ENCODE results near the gene CPSF4. TPM values are rescaled to one million over a fixed set of nuclear protein-coding genes. Genes with fewer than 3 reads are reported as not detected.

CPSF4 gene
- total RNA-seq, 2 experiments from 2014 or later: 84.4 to 88.6 TPM

DNA sequence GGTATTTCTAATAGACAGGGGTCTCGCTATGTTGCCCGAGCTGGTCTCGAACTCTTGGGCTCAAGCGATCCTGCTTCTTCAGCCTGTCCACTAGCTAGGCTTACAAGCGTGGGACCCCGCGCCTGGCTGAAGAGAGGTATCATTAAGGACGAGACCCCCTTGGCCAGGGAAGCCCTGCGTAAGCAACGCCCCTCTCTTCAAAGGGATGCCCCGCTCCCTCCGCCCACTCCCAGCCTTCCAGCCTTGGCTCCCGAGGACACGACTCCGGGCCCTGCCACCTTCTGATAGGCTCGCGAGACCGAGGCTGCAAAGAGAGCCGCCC is 65.5 kb downstream of the CPSF4 start:
- H3K9me3 ChIP-seq (ENCODE audit: low read length): peaks cover 6% of the 10 kb centered on the region; the same call in 1 of the 2 replicates
- H4K20me1 ChIP-seq (ENCODE audit: insufficient read depth, low read length): peaks cover 4% of the 10 kb centered on the region; the same call in 1 of the 2 replicates
- intact Hi-C loops (cut with micrococcal nuclease; ENCODE audit: unreplicated experiment): loop anchor here (2.0 kb wide), 1 partner anchor 55 kb away; the partner anchor contains the start of gene ZNF655
- H3K4me3 ChIP-seq (ENCODE audit: low read depth, low read length, poor library complexity, severe bottlenecking): peak overlapping the region; percentile 92
- ChIA-PET POLR2A (interaction anchor here (0.5 to 2.8 kb wide), 10 partner anchors 12 to 1239 kb away, joined by 3 to 20 read pairs (median 4); partner anchors contain the start of genes CPSF4, PTCD1, TRIM4 and ZNF655), CTCF (ENCODE audit: unreplicated experiment) (interaction anchor here (1.4 kb wide), 1 partner anchor 14 kb away, joined by 3 read pairs; no protein-coding TSS in a partner anchor)
- DNase-seq (ENCODE audit: low spot score): no peak
- no TSS peak for BruUV-seq (replicated peaks)
- H3K36me3 ChIP-seq (ENCODE audit: insufficient read depth, low read length): peaks cover 4% of the 10 kb centered on the region; the same call in 1 of the 2 replicates
- H3K4me2 ChIP-seq (ENCODE audit: low read length): peak overlapping the region; percentile 90
- peak overlapping the region; percentile 73 for H3K27ac ChIP-seq (ENCODE audit: low read depth, low read length, poor library complexity, severe bottlenecking)
- no peaks in the 10 kb centered on the region for H3K9me2 ChIP-seq (ENCODE audit: insufficient read depth, low read length)
- H3K4me1 ChIP-seq (ENCODE audit: insufficient read depth, low read length, poor library complexity, severe bottlenecking): peaks cover 18% of the 10 kb centered on the region
- H2AFZ ChIP-seq (ENCODE audit: low read length): peak overlapping the region; percentile 83
- TF ChIP-seq EZH2phosphoT487 (IDR thresholded peaks at IDR 0.05; ENCODE audit: borderline replicate concordance, low read depth, low read length): no peak
- TF ChIP-seq, protein P1, sequence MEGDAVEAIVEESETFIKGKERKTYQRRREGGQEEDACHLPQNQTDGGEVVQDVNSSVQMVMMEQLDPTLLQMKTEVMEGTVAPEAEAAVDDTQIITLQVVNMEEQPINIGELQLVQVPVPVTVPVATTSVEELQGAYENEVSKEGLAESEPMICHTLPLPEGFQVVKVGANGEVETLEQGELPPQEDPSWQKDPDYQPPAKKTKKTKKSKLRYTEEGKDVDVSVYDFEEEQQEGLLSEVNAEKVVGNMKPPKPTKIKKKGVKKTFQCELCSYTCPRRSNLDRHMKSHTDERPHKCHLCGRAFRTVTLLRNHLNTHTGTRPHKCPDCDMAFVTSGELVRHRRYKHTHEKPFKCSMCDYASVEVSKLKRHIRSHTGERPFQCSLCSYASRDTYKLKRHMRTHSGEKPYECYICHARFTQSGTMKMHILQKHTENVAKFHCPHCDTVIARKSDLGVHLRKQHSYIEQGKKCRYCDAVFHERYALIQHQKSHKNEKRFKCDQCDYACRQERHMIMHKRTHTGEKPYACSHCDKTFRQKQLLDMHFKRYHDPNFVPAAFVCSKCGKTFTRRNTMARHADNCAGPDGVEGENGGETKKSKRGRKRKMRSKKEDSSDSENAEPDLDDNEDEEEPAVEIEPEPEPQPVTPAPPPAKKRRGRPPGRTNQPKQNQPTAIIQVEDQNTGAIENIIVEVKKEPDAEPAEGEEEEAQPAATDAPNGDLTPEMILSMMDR (conservative IDR thresholded peaks at IDR 0.05; ENCODE audit: low read length): no peak
- H3K79me2 ChIP-seq (ENCODE audit: insufficient read depth, low read depth, low read length): peaks cover 40% of the 10 kb centered on the region

DNA sequence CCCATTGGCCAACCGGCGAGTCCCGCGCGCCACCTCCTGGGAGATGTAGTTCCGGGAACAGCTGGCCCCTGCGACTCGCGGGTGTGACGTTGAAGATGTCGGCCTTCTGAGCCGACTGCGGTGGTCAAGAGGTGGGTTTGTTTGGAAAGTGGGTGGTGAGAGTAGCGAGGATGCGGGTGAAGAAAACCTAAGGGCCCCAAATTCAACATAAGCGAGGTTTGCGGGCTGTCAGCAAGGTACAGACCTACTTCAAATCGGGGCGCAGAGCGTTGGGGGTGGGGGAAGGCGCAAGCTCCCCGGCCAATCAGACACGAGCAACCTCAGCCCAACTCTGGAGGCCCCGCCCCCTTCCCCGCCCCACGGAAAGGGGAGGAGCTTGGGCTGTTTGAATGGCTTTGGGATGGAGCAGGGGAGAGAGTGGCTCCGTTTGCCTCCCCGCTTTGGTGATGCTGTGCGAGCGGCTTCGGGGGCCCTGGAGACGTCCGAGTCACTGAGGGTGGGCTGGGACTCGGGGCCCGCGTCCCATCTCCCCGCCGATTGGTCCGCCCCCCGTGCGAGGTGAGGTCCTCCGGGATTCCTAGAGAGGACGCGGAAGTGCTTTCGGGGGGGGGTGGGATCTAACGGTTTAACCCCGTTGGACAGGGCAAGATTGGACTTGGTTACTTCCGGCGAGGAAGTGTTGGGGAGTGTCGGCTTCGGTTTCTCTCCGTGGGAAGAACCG is 66.0 kb downstream of the CPSF4 start, which contains the start of gene ZKSCAN5:
ZKSCAN5 (plus strand) TSS at position 60 of the 721 bp plus-strand sequence. CDS start 1,383 bp downstream, outside the sequence.
- Histone ChIP-seq H2AFZ (ENCODE audit: low read length) (peak within 1 kb of the TSS; percentile 83), H3K4me1 (ENCODE audit: insufficient read depth, low read length, poor library complexity, severe bottlenecking) (peaks cover 18% of the 10 kb centered on the region), H3K9me3 (ENCODE audit: low read length) (peaks cover 6% of the 10 kb centered on the region; the same call in 1 of the 2 replicates), H3K4me3 (ENCODE audit: low read depth, low read length, poor library complexity, severe bottlenecking) (peak within 1 kb of the TSS; percentile 92), H3K4me2 (ENCODE audit: low read length) (peak within 1 kb of the TSS; percentile 90), H3K27ac (ENCODE audit: low read depth, low read length, poor library complexity, severe bottlenecking) (peak within 1 kb of the TSS; percentile 73), H3K9me2 (ENCODE audit: insufficient read depth, low read length) (no peaks in the 10 kb centered on the region), H4K20me1 (ENCODE audit: insufficient read depth, low read length) (no peaks in the 10 kb centered on the region), H3K36me3 (ENCODE audit: insufficient read depth, low read length) (no peaks in the 10 kb centered on the region; the same call in 1 of the 2 replicates), H3K79me2 (ENCODE audit: insufficient read depth, low read depth, low read length) (peaks cover 36% of the 10 kb centered on the region)
- CTCF ChIA-PET (ENCODE audit: unreplicated experiment): interaction anchor here (0.5 to 1.4 kb wide), 3 partner anchors 15 to 569 kb away, joined by 3 read pairs; no protein-coding TSS in a partner anchor
- TF ChIP-seq, protein P1 (conservative IDR thresholded peaks at IDR 0.05; ENCODE audit: low read length): no peak
- TF ChIP-seq EZH2phosphoT487 (IDR thresholded peaks at IDR 0.05; ENCODE audit: borderline replicate concordance, low read depth, low read length): no peak
- intact Hi-C loops (cut with micrococcal nuclease; ENCODE audit: unreplicated experiment): loop anchor here (2.0 kb wide), 1 partner anchor 54 kb away; the partner anchor contains the start of gene ZNF655
- DNase-seq (ENCODE audit: low spot score): peak; percentile 96
- BruUV-seq (replicated peaks): no TSS peak
- POLR2A ChIA-PET: interaction anchor here (0.5 to 2.8 kb wide), 14 partner anchors 12 to 1240 kb away, joined by 3 to 20 read pairs (median 3); partner anchors contain the start of genes CPSF4, PTCD1, TRIM4 and ZNF655
